ENCODE data around the gene FOXP1. TPM values are rescaled to one million over a fixed set of nuclear protein-coding genes. Genes with fewer than 3 reads are reported as not detected.

The FOXP1 gene
- total RNA-seq, 2 donors from 2014 or later, result 119 to 199 TPM

DNA sequence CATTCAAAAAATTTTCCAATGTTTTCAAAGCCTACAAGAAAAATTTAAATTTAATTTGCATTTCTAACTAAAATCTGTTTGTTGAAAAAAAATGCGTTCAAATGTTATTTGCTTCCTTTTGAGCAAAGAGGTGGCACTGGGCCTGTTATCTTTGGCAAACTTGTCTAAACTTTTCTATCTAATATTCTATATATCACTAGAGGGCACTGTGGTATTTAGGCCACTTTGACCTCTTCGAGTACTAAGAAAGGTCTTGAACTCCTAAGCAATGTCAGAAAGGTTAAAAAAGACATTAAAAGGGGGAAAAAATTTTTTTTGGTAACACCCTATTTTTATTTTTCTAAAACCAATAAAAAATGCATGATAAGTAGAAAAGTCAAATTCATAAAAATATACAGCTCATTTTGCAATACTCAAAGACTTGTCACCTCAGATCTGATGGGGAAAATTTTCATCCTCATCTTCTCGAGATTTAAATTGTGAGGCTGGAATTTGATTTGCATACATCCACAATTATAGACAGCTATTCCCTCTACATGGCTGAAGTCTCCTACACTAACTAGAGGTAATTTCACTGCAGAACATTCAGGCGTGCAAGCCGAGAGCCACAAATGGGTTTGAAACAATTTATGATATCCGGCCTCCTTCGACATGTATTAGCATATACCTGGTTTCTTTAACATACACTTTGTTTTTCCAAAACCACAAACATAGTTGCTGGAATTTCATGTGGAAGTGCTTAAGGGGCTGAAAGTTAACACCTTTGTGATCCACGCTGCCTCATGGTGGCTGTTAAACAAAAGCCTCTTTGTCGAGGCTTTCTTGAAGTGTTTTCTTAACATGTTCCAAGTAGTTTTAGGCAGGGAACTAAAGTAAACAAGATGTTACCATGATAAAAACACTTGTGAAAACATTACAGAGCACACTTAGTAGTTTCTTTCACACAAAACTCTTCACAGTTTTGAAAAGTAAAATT, 576.4 kb downstream of the FOXP1 start:
- Mint-ChIP-seq H3K36me3 (peaks cover 4 to 10% of the 10 kb centered on the region in 2 donors), H3K9me3 (no peaks in the 10 kb centered on the region), H3K27ac (peak overlapping the region; percentile 46 to 86)
- ATAC-seq (no peak), DNase-seq (ENCODE audit: low spot score in 2 of 2) (no peak)

DNA sequence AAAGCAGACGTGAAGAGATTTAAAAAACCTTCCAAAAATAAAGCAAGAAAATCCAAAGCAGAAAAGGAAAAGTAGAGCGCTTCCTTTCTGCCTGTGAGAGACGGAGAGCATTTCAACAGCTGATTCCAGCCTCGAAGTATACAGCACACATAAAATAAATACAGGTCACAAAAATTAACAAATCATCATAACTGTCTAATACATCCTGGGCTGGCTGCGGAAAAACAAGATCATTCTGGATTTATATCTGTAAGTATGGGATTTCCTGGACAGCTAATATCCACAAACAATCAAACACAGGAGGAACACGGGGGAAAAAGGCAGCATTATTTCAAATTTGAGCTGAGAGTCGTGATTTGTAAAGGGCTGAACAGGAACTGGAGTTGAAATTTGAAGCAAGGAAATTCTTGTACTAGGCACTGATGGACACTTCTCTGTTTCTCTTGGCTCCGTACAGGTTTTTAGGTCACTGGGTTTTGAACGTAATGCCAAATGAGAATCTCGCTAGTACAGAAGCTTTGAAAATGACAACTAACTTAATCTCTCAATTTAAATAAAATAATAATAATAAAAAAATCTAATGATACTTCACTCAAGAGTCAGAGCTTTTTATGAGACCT, 577.7 kb downstream of the FOXP1 start:
- Mint-ChIP-seq H3K9me3 (no peaks in the 10 kb centered on the region), H3K27ac (peak overlapping the region in 1 of 2 donors; percentile 30), H3K36me3 (peaks cover 0 to 4% of the 10 kb centered on the region in 2 donors)
- ATAC-seq (no peak), DNase-seq (ENCODE audit: low spot score in 2 of 2) (no peak)

DNA sequence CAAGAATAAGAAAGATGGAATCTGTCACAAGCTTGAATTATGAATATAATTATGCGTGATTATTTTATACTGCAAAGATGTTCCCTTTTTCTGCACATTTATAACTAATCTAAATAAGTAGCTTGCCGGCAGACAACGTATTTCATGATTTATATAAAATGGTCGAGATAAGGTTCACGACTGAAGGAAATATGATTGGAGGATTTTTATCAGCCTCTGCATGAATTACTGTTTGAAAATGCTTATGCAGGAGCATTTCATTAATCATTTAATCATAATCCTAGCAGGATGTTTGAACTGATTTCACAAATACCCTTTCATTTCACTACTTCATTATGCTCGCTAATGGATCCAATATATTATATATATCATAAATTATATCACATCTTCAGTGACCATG, 580.0 kb downstream of the FOXP1 start:
- ATAC-seq (no peak), DNase-seq (ENCODE audit: low spot score in 2 of 2) (no peak)
- H3K9me3 Mint-ChIP-seq, result no peaks in the 10 kb centered on the region
- peaks cover 4 to 6% of the 10 kb centered on the region in 2 donors for H3K36me3 Mint-ChIP-seq
- no peak overlapping the region for H3K27ac Mint-ChIP-seq

DNA sequence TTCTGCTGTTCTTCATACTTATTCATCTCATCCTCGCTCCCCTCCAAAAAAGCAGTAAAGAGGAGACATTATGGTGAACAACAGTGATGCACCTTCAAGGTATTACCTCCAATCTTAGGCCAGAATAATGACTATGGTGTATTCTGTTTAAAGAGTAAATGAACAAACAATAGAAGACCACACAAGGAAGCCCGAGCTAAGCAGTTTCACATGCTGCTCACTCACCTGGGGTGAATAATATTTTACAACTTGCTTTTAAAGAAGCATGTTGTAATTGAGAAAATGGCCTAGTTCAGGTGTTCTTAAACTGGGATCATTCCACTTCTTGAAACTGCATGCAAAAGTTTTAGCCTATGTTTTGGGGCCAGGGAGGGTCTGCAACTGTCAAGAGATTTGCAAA, 581.2 kb downstream of the FOXP1 start:
- Mint-ChIP-seq H3K27ac (peak overlapping the region; percentile 44 to 74), H3K9me3 (no peaks in the 10 kb centered on the region), H3K36me3 (peaks cover 4 to 17% of the 10 kb centered on the region in 2 donors)
- ATAC-seq (no peak), DNase-seq (ENCODE audit: low spot score in 2 of 2) (no peak)

DNA sequence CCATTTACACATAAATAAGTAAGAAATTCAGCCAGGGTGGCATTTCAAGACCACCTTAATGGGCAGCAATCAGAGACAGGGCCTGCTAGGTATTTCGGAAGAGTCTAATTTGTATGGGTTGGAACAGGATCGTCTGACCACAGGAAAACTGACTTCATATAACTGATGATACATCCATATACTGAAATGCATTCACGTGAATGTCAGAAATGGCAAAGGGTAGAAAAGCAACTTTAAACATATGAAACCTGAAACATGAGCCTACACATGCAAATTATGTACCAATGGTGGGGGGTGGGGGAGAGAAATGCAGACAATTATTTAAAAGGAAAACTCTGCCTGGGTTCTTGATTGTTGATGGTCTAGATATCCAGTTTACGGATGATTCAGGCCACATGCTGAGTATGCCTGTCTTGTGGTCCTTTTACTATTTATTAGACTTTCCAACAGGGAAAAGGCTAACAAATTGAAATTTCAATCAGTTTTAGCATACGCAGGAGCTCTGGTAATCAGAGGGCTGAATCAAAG, 582.2 kb downstream of the FOXP1 start:
- peak overlapping the region; percentile 19 to 29 for H3K27ac Mint-ChIP-seq
- H3K36me3 Mint-ChIP-seq, result peaks cover 13 to 25% of the 10 kb centered on the region in 2 donors
- DNase-seq (ENCODE audit: low spot score in 2 of 2), result no peak
- no peaks in the 10 kb centered on the region for H3K9me3 Mint-ChIP-seq
- no peak for ATAC-seq

DNA sequence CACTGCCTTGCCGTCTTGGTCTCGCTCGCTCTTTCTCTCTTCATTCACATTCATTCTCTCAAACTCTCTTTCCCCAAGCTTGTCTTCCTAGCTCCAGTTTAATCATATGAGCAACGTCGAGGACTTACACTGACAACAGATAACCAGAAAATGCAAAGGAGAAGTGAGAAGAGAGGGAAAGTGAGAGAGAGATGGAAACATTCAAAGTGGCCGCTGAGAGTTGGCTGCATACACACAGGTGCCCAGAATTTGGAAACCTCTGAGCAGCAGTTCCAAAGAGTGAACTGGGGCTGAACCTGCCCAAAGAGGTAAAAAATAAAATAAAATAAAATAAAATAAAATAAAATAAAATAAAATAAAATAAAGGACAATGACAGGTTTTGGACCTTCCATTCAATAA, 583.0 kb downstream of the FOXP1 start:
- Mint-ChIP-seq H3K27ac (no peak overlapping the region), H3K36me3 (peaks cover 10 to 28% of the 10 kb centered on the region in 2 donors), H3K9me3 (no peaks in the 10 kb centered on the region)
- DNase-seq (ENCODE audit: low spot score in 2 of 2) (no peak), ATAC-seq (no peak)

DNA sequence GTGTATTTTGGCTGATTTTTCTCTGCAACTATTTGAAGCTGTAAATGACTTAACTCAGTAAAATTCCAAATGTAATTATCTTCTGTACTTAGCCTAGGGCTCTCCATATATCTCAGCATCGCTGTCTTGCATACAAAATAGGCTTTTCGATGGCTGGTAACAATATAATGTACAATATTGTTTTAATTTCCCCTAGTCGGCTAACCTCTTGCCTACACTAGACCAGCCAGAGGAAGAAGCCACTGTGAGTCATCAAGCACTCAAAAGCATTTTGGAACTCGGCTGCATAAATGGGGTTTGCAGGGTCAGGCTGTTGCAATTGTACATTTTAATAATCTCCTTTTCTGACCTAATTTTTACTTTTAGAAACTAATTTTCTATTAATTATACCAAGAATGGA, 583.8 kb downstream of the FOXP1 start:
- no peaks in the 10 kb centered on the region for H3K9me3 Mint-ChIP-seq
- H3K36me3 Mint-ChIP-seq, result peaks cover 9 to 28% of the 10 kb centered on the region in 2 donors
- no peak for ATAC-seq
- peak overlapping the region in 1 of 2 donors; percentile 79 for H3K27ac Mint-ChIP-seq
- no peak for DNase-seq (ENCODE audit: low spot score in 2 of 2)

DNA sequence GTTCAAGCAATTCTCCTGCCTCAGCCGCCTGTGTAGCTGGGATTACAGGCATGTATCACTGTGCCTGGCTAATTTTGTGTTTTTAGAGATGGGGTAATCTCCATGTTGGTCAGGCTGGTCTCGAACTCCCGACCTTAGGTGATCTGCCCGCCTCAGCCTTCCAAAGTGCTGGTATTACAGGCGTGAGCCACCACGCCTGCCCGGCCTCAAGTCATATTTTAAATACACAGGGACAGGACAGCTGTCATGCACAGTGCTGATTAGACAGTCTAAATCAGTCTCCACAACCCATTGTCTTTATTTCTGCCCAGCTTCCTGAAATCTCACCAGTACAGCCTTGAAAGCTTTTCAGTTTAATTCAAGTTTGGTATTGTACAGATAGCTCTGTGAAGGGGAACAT, 587.4 kb downstream of the FOXP1 start:
- no peak for ATAC-seq
- Mint-ChIP-seq H3K36me3 (peaks cover 26 to 63% of the 10 kb centered on the region in 2 donors), H3K9me3 (no peaks in the 10 kb centered on the region), H3K27ac (peak overlapping the region in 1 of 2 donors; percentile 2)
- DNase-seq (ENCODE audit: low spot score in 2 of 2), result no peak

DNA sequence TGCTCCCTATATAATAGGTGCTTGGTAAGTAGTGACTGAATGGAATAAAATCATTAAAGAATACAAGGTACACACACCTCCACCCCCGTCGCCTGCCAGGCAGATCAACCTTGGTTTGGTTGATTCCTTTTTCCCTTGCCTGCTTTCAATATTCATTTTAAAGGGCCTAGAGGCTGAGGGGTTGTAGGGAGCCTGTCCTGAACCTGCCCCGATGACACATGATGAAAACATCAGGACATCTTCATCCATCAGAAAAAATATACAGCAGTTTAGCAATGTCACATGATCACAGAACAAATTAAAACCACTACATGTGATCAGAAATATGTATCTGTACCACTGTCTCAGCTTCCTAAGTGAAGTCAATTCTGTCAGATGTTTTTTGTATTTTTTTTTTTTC, 588.9 kb downstream of the FOXP1 start:
- ATAC-seq (no peak), DNase-seq (ENCODE audit: low spot score in 2 of 2) (no peak)
- H3K27ac Mint-ChIP-seq, result peak overlapping the region; percentile 12 to 77
- H3K36me3 Mint-ChIP-seq, result peaks cover 28 to 67% of the 10 kb centered on the region in 2 donors
- no peaks in the 10 kb centered on the region for H3K9me3 Mint-ChIP-seq

DNA sequence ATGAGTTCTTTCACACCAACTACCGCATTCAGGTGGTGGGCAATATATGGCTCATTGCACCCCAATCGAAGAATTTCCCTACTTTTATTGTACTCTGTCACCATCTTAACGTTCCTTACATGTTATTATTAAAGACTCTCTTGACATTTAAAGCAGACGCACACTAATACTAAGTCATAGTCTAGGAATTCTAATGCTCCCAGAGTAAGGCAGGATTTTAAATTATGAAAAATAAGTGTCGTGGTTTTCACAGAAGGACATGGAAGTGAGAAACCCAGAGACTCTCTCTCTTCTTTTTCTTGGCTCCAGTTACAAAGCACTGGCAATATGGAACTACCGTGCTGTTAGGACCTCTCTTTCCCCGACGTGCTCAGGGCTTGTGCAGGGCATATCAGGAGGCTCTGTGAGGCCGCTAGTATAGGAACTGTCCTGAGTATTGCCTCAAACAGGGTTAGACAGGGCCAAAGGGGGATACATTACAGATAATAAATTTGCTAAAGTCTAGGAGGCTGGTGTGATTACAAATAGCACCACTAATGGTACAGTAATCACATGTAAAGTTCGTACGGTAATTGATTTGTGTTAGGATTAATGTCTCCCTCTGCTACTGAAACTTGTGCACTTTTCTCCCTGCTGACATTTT, 590.8 kb downstream of the FOXP1 start:
- DNase-seq (ENCODE audit: low spot score in 2 of 2) (no peak), ATAC-seq (no peak)
- peaks cover 29 to 64% of the 10 kb centered on the region in 2 donors for H3K36me3 Mint-ChIP-seq
- H3K9me3 Mint-ChIP-seq, result no peaks in the 10 kb centered on the region
- peak overlapping the region in 1 of 2 donors; percentile 77 for H3K27ac Mint-ChIP-seq

DNA sequence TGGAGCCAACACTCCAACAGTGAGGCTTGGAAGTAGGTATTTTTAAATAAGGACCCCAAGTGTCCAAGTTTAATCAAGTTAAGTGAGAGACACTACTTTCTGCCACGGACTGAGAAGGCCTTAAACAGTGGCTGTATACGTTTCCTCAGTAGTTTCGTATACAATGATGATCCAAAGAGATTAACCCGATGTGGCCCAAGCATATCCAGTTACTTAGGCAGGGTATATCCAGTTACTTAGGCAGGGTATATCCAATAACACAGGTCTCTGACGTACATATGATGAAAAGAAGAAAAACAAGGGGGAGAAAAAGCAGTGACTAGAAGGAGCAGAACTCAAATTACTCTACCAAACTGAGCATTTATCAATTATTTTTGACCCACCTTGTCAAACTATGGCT, 591.4 kb downstream of the FOXP1 start:
- ATAC-seq (no peak), DNase-seq (ENCODE audit: low spot score in 2 of 2) (no peak)
- Mint-ChIP-seq H3K9me3 (no peaks in the 10 kb centered on the region), H3K27ac (peak overlapping the region in 1 of 2 donors; percentile 77), H3K36me3 (peaks cover 33 to 67% of the 10 kb centered on the region in 2 donors)

DNA sequence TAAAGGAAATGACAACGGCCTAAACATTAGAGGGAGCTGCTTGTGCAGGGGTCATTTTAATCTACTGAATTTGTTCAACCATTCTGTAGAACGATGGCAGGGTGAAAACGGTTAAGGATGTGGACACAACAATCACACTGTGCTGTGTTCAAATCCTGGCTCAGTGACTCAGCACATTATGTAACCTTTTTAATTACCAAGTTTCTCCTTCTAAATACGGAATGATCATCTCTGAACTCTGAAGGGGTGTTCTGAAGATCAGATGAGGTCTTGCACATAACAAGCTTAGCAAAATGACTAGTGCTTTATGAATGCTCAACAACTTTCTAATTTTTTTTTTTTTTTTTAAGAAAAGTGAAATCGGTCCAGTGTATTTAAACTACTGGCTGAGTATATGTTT, 592.8 kb downstream of the FOXP1 start:
- Mint-ChIP-seq H3K27ac (peak overlapping the region in 1 of 2 donors; percentile 77), H3K36me3 (peaks cover 34 to 70% of the 10 kb centered on the region in 2 donors), H3K9me3 (no peaks in the 10 kb centered on the region)
- DNase-seq (ENCODE audit: low spot score in 2 of 2) (no peak), ATAC-seq (peak; percentile 24 to 58)

DNA sequence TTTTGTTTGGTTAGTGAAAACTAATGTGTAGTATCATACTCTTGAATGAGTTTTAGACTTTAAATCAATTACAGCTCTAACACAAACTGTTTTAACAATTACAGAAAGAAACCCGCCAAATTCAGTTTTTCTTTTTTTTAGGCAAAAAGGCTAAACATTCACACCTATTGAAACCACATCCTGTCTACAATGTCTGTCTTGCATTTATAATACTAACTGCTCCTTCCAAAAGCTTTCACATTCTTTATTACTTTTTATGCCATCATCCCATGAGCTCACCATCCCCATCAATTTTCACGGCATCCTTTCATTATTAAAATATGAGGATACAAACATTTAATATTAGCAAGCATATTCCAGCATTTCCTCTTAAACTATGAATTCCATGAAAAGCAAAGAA, 593.3 kb downstream of the FOXP1 start:
- Mint-ChIP-seq H3K36me3 (peaks cover 34 to 70% of the 10 kb centered on the region in 2 donors), H3K27ac (peak overlapping the region; percentile 9 to 77), H3K9me3 (no peaks in the 10 kb centered on the region)
- DNase-seq (ENCODE audit: low spot score in 2 of 2), result no peak
- no peak for ATAC-seq

DNA sequence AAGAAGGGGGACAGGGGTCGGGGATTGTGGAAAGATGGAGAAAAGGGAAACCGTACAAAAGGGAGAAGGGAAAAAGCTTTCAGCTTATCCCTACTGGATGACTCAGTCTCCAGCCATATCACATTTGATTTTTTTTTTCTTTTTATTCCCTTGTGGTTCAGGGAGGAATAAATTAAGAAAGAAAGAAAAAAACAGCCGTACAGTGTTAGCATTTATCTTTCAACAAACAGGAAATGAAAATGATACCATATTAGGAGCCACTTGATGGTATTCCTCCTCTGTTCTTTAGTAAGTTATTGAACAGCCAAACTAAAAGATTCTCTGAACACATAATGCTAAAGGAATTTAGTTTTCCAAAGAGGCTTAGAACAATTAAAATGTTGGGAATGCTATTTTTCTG, 594.4 kb downstream of the FOXP1 start:
- Mint-ChIP-seq H3K36me3 (peaks cover 34 to 75% of the 10 kb centered on the region in 2 donors), H3K27ac (no peak overlapping the region), H3K9me3 (no peaks in the 10 kb centered on the region)
- ATAC-seq (no peak), DNase-seq (ENCODE audit: low spot score in 2 of 2) (no peak)

DNA sequence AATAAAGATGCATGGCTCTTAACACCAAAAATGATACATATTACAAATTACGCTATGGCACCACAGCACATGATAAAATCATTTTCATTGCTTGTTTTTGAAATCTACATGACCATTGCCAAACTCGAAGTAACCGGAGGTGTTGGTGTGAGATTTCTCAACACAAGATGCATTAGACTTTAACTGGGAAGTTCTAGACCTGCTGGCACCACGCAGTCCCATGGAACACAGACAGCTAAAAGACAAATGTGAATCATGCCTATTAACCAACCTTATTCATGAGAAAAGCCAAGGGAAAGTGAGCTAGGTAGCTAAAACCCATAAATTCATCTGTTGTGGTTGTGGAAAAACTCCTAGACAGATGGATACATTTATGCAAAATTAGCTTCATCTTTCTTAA, 595.4 kb downstream of the FOXP1 start:
- no peak for DNase-seq (ENCODE audit: low spot score in 2 of 2)
- no peak for ATAC-seq
- peaks cover 32 to 67% of the 10 kb centered on the region in 2 donors for H3K36me3 Mint-ChIP-seq
- H3K27ac Mint-ChIP-seq, result no peak overlapping the region
- no peaks in the 10 kb centered on the region for H3K9me3 Mint-ChIP-seq

DNA sequence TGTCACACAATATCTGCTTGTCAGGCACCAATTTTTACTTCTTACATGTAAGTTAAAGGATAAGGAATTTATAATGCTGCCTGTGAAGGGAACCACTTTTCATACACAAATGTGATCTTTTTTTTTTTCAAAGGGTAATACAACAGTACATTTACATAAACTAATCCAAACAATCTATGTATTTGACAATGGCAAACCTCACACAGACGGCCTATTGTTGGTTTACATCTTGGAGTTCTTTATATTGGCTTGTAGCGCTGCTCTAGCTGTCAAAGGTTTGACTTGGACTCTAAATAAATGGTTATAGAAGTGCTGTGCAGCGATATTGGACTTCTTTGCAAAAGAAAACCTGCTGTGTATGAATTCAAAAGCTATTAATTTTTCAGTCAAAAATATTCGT, 598.0 kb downstream of the FOXP1 start:
- no peak overlapping the region for H3K27ac Mint-ChIP-seq
- no peaks in the 10 kb centered on the region for H3K9me3 Mint-ChIP-seq

More for the DNA sequence above, 598.0 kb downstream of the FOXP1 start:
- H3K36me3 Mint-ChIP-seq, result peaks cover 15 to 58% of the 10 kb centered on the region in 2 donors
- ATAC-seq (no peak), DNase-seq (ENCODE audit: low spot score in 2 of 2) (no peak)

All from activated naive CD4-positive, alpha-beta T cell treated with anti-CD3 and anti-CD28 coated beads, Interleukin-2, amount 50 U/mL, for 72 hours (primary cell).